Mesenchymal stem cell (in vitro differentiated cells and primary cell): ENCODE results near the gene PAQR4.

Experiments used
- DNase-seq: peaks from one replicate; pipeline ENCODE4 v3.0.0-alpha.2; 2013
- H2AFZ ChIP-seq: one replicate; pipeline ENCODE4 v1.6.1; 2013; ENCODE audit warnings: low read depth, mild to moderate bottlenecking, control low read depth, inconsistent platforms, low read length, moderate library complexity
- H2AK5ac ChIP-seq: 2 replicates; pipeline ENCODE4 v1.6.1; 2013; ENCODE audit warnings: low read length, moderate library complexity, mild to moderate bottlenecking, inconsistent platforms; ENCODE audit not compliant: severe bottlenecking
- H2BK120ac ChIP-seq: one replicate; pipeline ENCODE4 v1.6.1; 2013; ENCODE audit warnings: low read depth, mild to moderate bottlenecking, inconsistent platforms, low read length, moderate library complexity
- H2BK12ac ChIP-seq, 2 experiments: one replicate each; pipeline ENCODE4 v1.6.1; 2013; ENCODE audit warnings: inconsistent platforms in 2 of 2, low read length in 2 of 2, mild to moderate bottlenecking in 2 of 2, moderate library complexity in 2 of 2, control low read depth in 1 of 2
- H2BK15ac ChIP-seq: one replicate; pipeline ENCODE4 v1.6.1; 2013; ENCODE audit warnings: mild to moderate bottlenecking, low read depth, inconsistent platforms; ENCODE audit not compliant: poor library complexity, severe bottlenecking
- H2BK5ac ChIP-seq: 2 replicates; pipeline ENCODE4 v1.6.1; 2013; ENCODE audit warnings: low read depth, mild to moderate bottlenecking, low read length, control low read depth, inconsistent platforms; ENCODE audit not compliant: poor library complexity, severe bottlenecking
- H3K14ac ChIP-seq, 2 experiments: one replicate each; pipeline ENCODE4 v1.6.1; 2013; ENCODE audit warnings: inconsistent platforms in 2 of 2, low read length in 2 of 2, control low read depth in 1 of 2, mild to moderate bottlenecking in 1 of 2, moderate library complexity in 1 of 2
- H3K18ac ChIP-seq, 2 experiments: one replicate each; pipeline ENCODE4 v1.6.1; 2013; ENCODE audit warnings: inconsistent platforms in 2 of 2, low read length in 2 of 2, control low read depth in 1 of 2, low read depth in 1 of 2, mild to moderate bottlenecking in 1 of 2
- H3K23ac ChIP-seq, 2 experiments: one replicate each; pipeline ENCODE4 v1.6.1; 2013; ENCODE audit warnings: inconsistent platforms in 2 of 2, low read length in 2 of 2, mild to moderate bottlenecking in 2 of 2, moderate library complexity in 2 of 2, control low read depth in 1 of 2
- H3K27ac ChIP-seq: 2 replicates; pipeline ENCODE4 v1.5.1; 2013; ENCODE audit warnings: mild to moderate bottlenecking, moderate library complexity, low read length, control low read depth, inconsistent platforms; ENCODE audit not compliant: poor library complexity, severe bottlenecking
- H3K27me3 ChIP-seq, 2 experiments: 2 replicates each; pipeline versions ENCODE4 v1.6.1 to v1.7.0; 2013; ENCODE audit warnings: low read length in 2 of 2, mild to moderate bottlenecking in 2 of 2, moderate library complexity in 2 of 2, control low read depth in 1 of 2, inconsistent platforms in 1 of 2; ENCODE audit not compliant: control insufficient read depth in 1 of 2, insufficient read depth in 1 of 2
- H3K36me3 ChIP-seq, 2 experiments: 2 replicates each; pipeline versions ENCODE4 v1.6.1 to v1.7.0; 2013; ENCODE audit warnings: low read length in 2 of 2, control low read depth in 1 of 2, inconsistent platforms in 1 of 2, low read depth in 1 of 2, mild to moderate bottlenecking in 1 of 2; ENCODE audit not compliant: insufficient read depth in 2 of 2, control insufficient read depth in 1 of 2
- H3K4ac ChIP-seq, 2 experiments: one replicate each; pipeline ENCODE4 v1.6.1; 2013; ENCODE audit warnings: inconsistent platforms in 2 of 2, low read length in 2 of 2, mild to moderate bottlenecking in 2 of 2, moderate library complexity in 2 of 2, control low read depth in 1 of 2, low read depth in 1 of 2
- H3K4me1 ChIP-seq: 2 replicates; pipeline ENCODE4 v1.6.1; 2013; ENCODE audit warnings: low read depth, low read length, control low read depth; ENCODE audit not compliant: control insufficient read depth, insufficient read depth
- H3K4me2 ChIP-seq: 2 replicates; pipeline ENCODE4 v1.6.1; 2013; ENCODE audit warnings: low read length, mild to moderate bottlenecking, inconsistent platforms; ENCODE audit not compliant: poor library complexity, severe bottlenecking
- H3K4me3 ChIP-seq, 2 experiments: 2 replicates each; pipeline versions ENCODE4 v1.5.1 to v1.7.0; 2013; ENCODE audit warnings: low read length in 2 of 2, mild to moderate bottlenecking in 2 of 2, control low read depth in 1 of 2, low read depth in 1 of 2; ENCODE audit not compliant: insufficient read depth in 1 of 2
- H3K79me1 ChIP-seq: replicated peaks from 2 replicates; pipeline ENCODE4 v1.6.1; 2013; ENCODE audit warnings: mild to moderate bottlenecking, control low read depth, low read length, inconsistent platforms; ENCODE audit not compliant: poor library complexity, severe bottlenecking
- H3K9ac ChIP-seq: 2 replicates; pipeline ENCODE4 v1.7.0; 2013; ENCODE audit warnings: mild to moderate bottlenecking, low read length, moderate library complexity
- H3K9me3 ChIP-seq: 2 replicates; pipeline ENCODE4 v1.7.0; 2013; ENCODE audit warnings: mild to moderate bottlenecking, low read length; ENCODE audit not compliant: control insufficient read depth
- H4K8ac ChIP-seq: one replicate; pipeline ENCODE4 v1.6.1; 2013; ENCODE audit warnings: inconsistent platforms, mild to moderate bottlenecking, low read length, moderate library complexity
- H4K91ac ChIP-seq: one replicate; pipeline ENCODE4 v1.6.1; 2013; ENCODE audit warnings: mild to moderate bottlenecking, low read length, inconsistent platforms
- WGBS: methylation state at CpG from one replicate; pipeline ENCODE4 v1.1.7; 2013; ENCODE audit warnings: mixed read lengths; 5-methylcytosine and 5-hydroxymethylcytosine counted together

The PAQR4 gene

GRCh38 chr16:2967721-2968161 lies 1.4 kb upstream of the PAQR4 start:
- Histone ChIP-seq H2BK12ac (no peak overlapping the region), H3K4me3 (no peak overlapping the region), H3K4me1 (peaks cover 63% of the 10 kb centered on the region), H2BK120ac (no peak overlapping the region), H3K23ac (no peak overlapping the region), H2AFZ (no peak overlapping the region), H4K8ac (no peak overlapping the region), H2BK15ac (no peak overlapping the region), H2BK5ac (no peak overlapping the region), H3K79me1 (peaks cover 11% of the 10 kb centered on the region), H3K14ac (no peak overlapping the region), H3K27me3 (peaks cover 40 to 53% of the 10 kb centered on the region in 2 experiments), H3K18ac (no peak overlapping the region), H3K9me3 (no peaks in the 10 kb centered on the region), H3K36me3 (peaks cover 0 to 19% of the 10 kb centered on the region in 2 experiments), H4K91ac (no peak overlapping the region), H3K9ac (no peak overlapping the region), H3K27ac (no peak overlapping the region), H3K4ac (no peak overlapping the region), H3K4me2 (no peak overlapping the region), H2AK5ac (no peak overlapping the region)
- no peak for DNase-seq
- 87% methylated on average over 33 of the region's 33 CpGs for WGBS

GRCh38 chr16:2968368-2968737 lies 795 bp upstream of the PAQR4 start:
- no peak overlapping the region for H3K9ac ChIP-seq
- H3K4me2 ChIP-seq = peak overlapping the region; percentile 100
- H2BK120ac ChIP-seq = no peak overlapping the region
- H3K23ac ChIP-seq = no peak overlapping the region
- peaks cover 0 to 19% of the 10 kb centered on the region in 2 experiments for H3K36me3 ChIP-seq
- H2AK5ac ChIP-seq = no peak overlapping the region
- peaks cover 11% of the 10 kb centered on the region for H3K79me1 ChIP-seq
- peaks cover 57% of the 10 kb centered on the region for H3K4me1 ChIP-seq
- no peak overlapping the region for H2BK5ac ChIP-seq
- WGBS = 51% methylated on average over 18 of the region's 18 CpGs
- H3K27ac ChIP-seq = no peak overlapping the region
- peak overlapping the region in 1 of 2 experiments; percentile 80 for H3K4me3 ChIP-seq
- H2AFZ ChIP-seq = no peak overlapping the region
- H3K18ac ChIP-seq = no peak overlapping the region
- H3K9me3 ChIP-seq = no peaks in the 10 kb centered on the region
- peaks cover 36 to 50% of the 10 kb centered on the region in 2 experiments for H3K27me3 ChIP-seq
- no peak for DNase-seq
- no peak overlapping the region for H3K14ac ChIP-seq
- H2BK12ac ChIP-seq = no peak overlapping the region
- H3K4ac ChIP-seq = no peak overlapping the region
- H4K8ac ChIP-seq = no peak overlapping the region
- H4K91ac ChIP-seq = no peak overlapping the region
- H2BK15ac ChIP-seq = no peak overlapping the region

GRCh38 chr16:2969545-2970521 lies 685 bp downstream of the PAQR4 start:
- Histone ChIP-seq H2BK12ac (no peak overlapping the region), H3K4me1 (peaks cover 44% of the 10 kb centered on the region), H3K4me2 (peak overlapping the region; percentile 100), H2BK5ac (peak overlapping the region; percentile 45), H3K4me3 (peak overlapping the region; percentile 80 to 83), H3K27ac (no peak overlapping the region), H3K23ac (peak overlapping the region in 1 of 2 experiments; percentile 99), H3K14ac (peak overlapping the region in 1 of 2 experiments; percentile 95), H3K9ac (peak overlapping the region; percentile 48), H2AFZ (peak overlapping the region; percentile 92), H2BK120ac (peak overlapping the region; percentile 44), H2BK15ac (peak overlapping the region; percentile 19), H4K91ac (no peak overlapping the region), H3K9me3 (no peaks in the 10 kb centered on the region), H3K18ac (peak overlapping the region in 1 of 2 experiments; percentile 85), H2AK5ac (no peak overlapping the region), H3K79me1 (peaks cover 11% of the 10 kb centered on the region), H3K36me3 (peaks cover 0 to 32% of the 10 kb centered on the region in 2 experiments), H3K27me3 (peaks cover 24 to 36% of the 10 kb centered on the region in 2 experiments), H4K8ac (no peak overlapping the region), H3K4ac (peak overlapping the region; percentile 42 to 56)
- peak; percentile 74 for DNase-seq
- WGBS = 2% methylated on average over 56 of the region's 83 CpGs

- Histone ChIP-seq H4K91ac (no peak overlapping the region), H3K4me3 (peak overlapping the region in 1 of 2 experiments; percentile 80), H2AFZ (no peak overlapping the region), H3K23ac (no peak overlapping the region), H2BK5ac (peak overlapping the region; percentile 45), H3K18ac (no peak overlapping the region), H3K27me3 (peaks cover 18 to 31% of the 10 kb centered on the region in 2 experiments), H3K9ac (no peak overlapping the region), H2BK12ac (no peak overlapping the region), H3K4me1 (peaks cover 41% of the 10 kb centered on the region), H4K8ac (no peak overlapping the region), H2AK5ac (no peak overlapping the region), H2BK15ac (peak overlapping the region; percentile 19), H3K4ac (no peak overlapping the region), H3K9me3 (no peaks in the 10 kb centered on the region), H3K36me3 (peaks cover 0 to 39% of the 10 kb centered on the region in 2 experiments), H3K14ac (no peak overlapping the region), H3K79me1 (peaks cover 11% of the 10 kb centered on the region), H3K4me2 (peak overlapping the region; percentile 100), H2BK120ac (no peak overlapping the region), H3K27ac (no peak overlapping the region)
- WGBS = 90% methylated on average over 5 of the region's 6 CpGs
- no peak for DNase-seq
These were observed 1.4 kb downstream of the PAQR4 start for GRCh38 chr16:2970563-2970962.
